Measurements from ENCODE around the gene RECQL5.

- TF ChIP-seq POLR2AphosphoS5 (IDR thresholded peaks at IDR 0.05; ENCODE audit: low read depth, low read length) = no peak
- no peak for TF ChIP-seq POLR2A (IDR thresholded peaks at IDR 0.05; ENCODE audit: low read depth, low read length)
- no peak for TF ChIP-seq TAF1 (IDR thresholded peaks at IDR 0.05; ENCODE audit: low read depth, low read length)
- TF ChIP-seq SPI1 (IDR thresholded peaks at IDR 0.05; ENCODE audit: low read depth, low read length) = no peak
- no peak for TF ChIP-seq PAX5 (IDR thresholded peaks at IDR 0.05; ENCODE audit: insufficient read depth, low read length, severe bottlenecking)
Observed at GRCh38 chr17:75612906-75613626, 53.9 kb downstream of the RECQL5 start.

All from GM12891 (cell line).